ENCODE data around the gene FDPS. TPM values are rescaled to one million over a fixed set of nuclear protein-coding genes. Genes with fewer than 3 reads are reported as not detected.
A peak's percentile ranks its signal among the peaks of the same experiment; 100 is the strongest.
"Not testable (repeated sequence)": the region's sequence is repeated elsewhere in the genome, so short reads cannot be mapped to it uniquely, and the experiment has no call there.

Gene FDPS
- total RNA-seq, 4 donors from 2014 or later, result 152 to 422 (median 192) TPM

GRCh38 chr1:155325603-155325893 lies 16.9 kb downstream of the FDPS start:
- Histone ChIP-seq H3K4me3 (peak overlapping the region; percentile 61 to 95 (median 80)), H3K27me3 (no peaks in the 10 kb centered on the region), H3K4me1 (peaks cover 29 to 54% (median 30%) of the 10 kb centered on the region in 3 donors), H3K36me3 (peaks cover 5 to 48% (median 18%) of the 10 kb centered on the region in 3 donors), H3K9me3 (no peaks in the 10 kb centered on the region), H3K27ac (peak overlapping the region; percentile 96 to 99 (median 98))
- DNase-seq, result no peak
- intact Hi-C loops (cut with DNase I), result loop anchor here (5.0 kb wide), 1 partner anchor 73 kb away; no protein-coding TSS in a partner anchor
- 23 to 33% methylated on average over 1 to 3 of the region's 6 CpGs for WGBS, 2 donors
- TF ChIP-seq CTCF (IDR thresholded peaks at IDR 0.05) (no peak), POLR2A (IDR thresholded peaks at IDR 0.05) (no peak)

DNA sequence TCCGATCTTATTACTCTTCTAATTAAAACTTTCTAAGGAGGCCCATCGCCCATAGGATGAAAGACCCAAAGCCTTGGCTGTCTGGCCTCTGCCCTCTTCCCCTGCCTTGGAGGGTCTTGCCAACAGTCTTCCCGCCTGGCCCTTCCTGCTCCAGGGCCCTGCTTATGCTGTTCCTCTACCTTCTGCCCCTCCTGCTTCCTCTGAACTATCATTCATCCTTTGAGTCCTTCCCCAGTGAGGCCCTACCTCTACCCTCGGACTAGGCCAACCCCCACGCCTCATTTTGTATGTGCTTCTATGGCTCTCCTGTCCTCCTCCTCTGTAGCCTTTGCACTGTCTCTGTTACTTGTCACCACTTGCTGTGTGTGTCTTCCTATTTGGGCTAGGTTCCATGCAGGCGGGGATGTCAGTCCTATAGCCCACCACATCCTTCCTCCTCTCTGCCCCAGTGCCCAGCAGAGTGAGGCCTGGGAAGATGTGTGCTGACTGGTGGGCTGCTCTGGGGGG lies 17.4 kb downstream of the FDPS start:
- H3K36me3 ChIP-seq, result peaks cover 5 to 53% (median 23%) of the 10 kb centered on the region in 3 donors

GRCh38 chr1:155326631-155327037 lies 18.0 kb downstream of the FDPS start:
- intact Hi-C loops (cut with DNase I), result loop anchor here (5.0 kb wide), 1 partner anchor 74 kb away; no protein-coding TSS in a partner anchor
- TF ChIP-seq CTCF (IDR thresholded peaks at IDR 0.05) (no peak), POLR2A (IDR thresholded peaks at IDR 0.05) (no peak)
- no peaks in the 10 kb centered on the region for H3K27me3 ChIP-seq
- H3K27ac ChIP-seq, result peak overlapping the region in 2 of 4 donors; percentile 17 to 96
- H3K4me3 ChIP-seq, result no peak overlapping the region
- 80% methylated on average over 1 of the region's 7 CpGs; no CpG with 5 or more reads in 1 of the 2 donors for WGBS, 2 donors
- H3K9me3 ChIP-seq, result no peaks in the 10 kb centered on the region
- DNase-seq, result no peak
- H3K36me3 ChIP-seq, result peaks cover 5 to 59% (median 26%) of the 10 kb centered on the region in 3 donors
- peaks cover 21 to 43% (median 22%) of the 10 kb centered on the region in 3 donors for H3K4me1 ChIP-seq

More for the DNA sequence above, 17.4 kb downstream of the FDPS start:
- Histone ChIP-seq H3K4me3 (no peak overlapping the region), H3K27me3 (no peaks in the 10 kb centered on the region), H3K4me1 (peaks cover 26 to 49% (median 27%) of the 10 kb centered on the region in 3 donors), H3K27ac (peak overlapping the region in 3 of 4 donors; percentile 96 to 99 (median 98)), H3K9me3 (no peaks in the 10 kb centered on the region)
- intact Hi-C loops (cut with DNase I), result loop anchor here (5.0 kb wide), 1 partner anchor 74 kb away; no protein-coding TSS in a partner anchor
- WGBS, 2 donors, result 77 to 80% methylated on average over 6 of the region's 6 CpGs
- TF ChIP-seq CTCF (IDR thresholded peaks at IDR 0.05), result no peak
- TF ChIP-seq POLR2A (IDR thresholded peaks at IDR 0.05), result no peak
- DNase-seq, result no peak

- no peak for TF ChIP-seq POLR2A (IDR thresholded peaks at IDR 0.05)
- TF ChIP-seq CTCF (IDR thresholded peaks at IDR 0.05), result no peak
- Histone ChIP-seq H3K36me3 (peaks cover 5 to 66% (median 26%) of the 10 kb centered on the region in 3 donors), H3K9me3 (no peaks in the 10 kb centered on the region), H3K4me3 (no peak overlapping the region), H3K4me1 (peaks cover 10 to 30% (median 12%) of the 10 kb centered on the region in 3 donors), H3K27ac (no peak overlapping the region), H3K27me3 (no peaks in the 10 kb centered on the region)
- WGBS, 2 donors, result 83 to 86% methylated on average over 4 of the region's 4 CpGs
- intact Hi-C loops (cut with DNase I), result loop anchor here (5.0 kb wide), 1 partner anchor 76 kb away; no protein-coding TSS in a partner anchor
- DNase-seq, result no peak
These were observed 19.3 kb downstream of the FDPS start for GRCh38 chr1:155327981-155328380.

DNA sequence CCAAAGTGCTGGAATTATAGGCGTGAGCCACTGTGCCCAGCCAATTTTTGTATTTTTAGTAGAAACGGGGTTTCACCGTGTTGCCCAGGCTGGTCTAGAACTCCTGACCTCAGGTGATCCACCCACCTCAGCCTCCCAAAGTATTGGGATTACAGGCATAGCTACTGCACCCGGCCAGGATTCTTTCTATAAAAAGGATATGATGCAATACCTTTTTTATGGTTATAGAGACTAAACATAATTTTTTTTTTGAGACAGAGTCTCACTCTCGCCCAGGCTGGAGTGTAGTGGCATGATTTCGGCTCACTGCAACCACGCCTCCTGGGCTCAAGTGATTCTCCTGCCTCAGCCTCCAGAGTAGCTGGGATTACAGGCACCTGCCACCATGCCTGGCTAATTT lies 20.2 kb downstream of the FDPS start:
- H3K9me3 ChIP-seq, H3K27me3 ChIP-seq, H3K27ac ChIP-seq, DNase-seq, H3K4me3 ChIP-seq: not testable (repeated sequence)
- H3K36me3 ChIP-seq, result peaks cover 5 to 75% (median 26%) of the 10 kb centered on the region in 3 donors
- intact Hi-C loops (cut with DNase I), result loop anchor here (5.0 kb wide), 1 partner anchor 77 kb away; no protein-coding TSS in a partner anchor
- peaks cover 10 to 30% (median 12%) of the 10 kb centered on the region in 3 donors for H3K4me1 ChIP-seq
- WGBS, 2 donors, result 76 to 84% methylated on average over 6 to 7 of the region's 7 CpGs

Data from esophagus squamous epithelium (tissue), 5 donors.